WTC11 (cell line): ENCODE data around the gene ABHD6. TPM values are rescaled to one million over a fixed set of nuclear protein-coding genes. Genes with fewer than 3 reads are reported as not detected.

Experiments used
- ATAC-seq: fragments of 200-7000 bp; cut with Tn5 transposase; 2 replicates; pipeline ENCODE4 v1.10.0; 2021; ENCODE audit warnings: mild to moderate bottlenecking, moderate library complexity
- CTCF ChIA-PET: fragments of 300-600 bp; sonication (Branson Sonifier 250); formaldehyde crosslinking; loops from one replicate; lab custom pipeline; 2021; ENCODE audit warnings: antibody characterized with exemption; lab: Charles Lee
- POLR2A ChIA-PET: fragments of 350-600 bp; sonication (Branson Sonifier 250); formaldehyde crosslinking; loops from one replicate; lab custom pipeline; 2021; ENCODE audit warnings: antibody characterized with exemption; lab: Charles Lee
- DNase-seq: peaks from one replicate; pipeline ENCODE4 v3.0.0; 2021; ENCODE audit warnings: low spot score
- H3K27ac Mint-ChIP-seq: 2 replicates; pipeline ENCODE4 v1.8.0; 2021; ENCODE audit warnings: mixed read lengths
- H3K27me3 Mint-ChIP-seq: 2 replicates; pipeline ENCODE4 v1.8.0; 2021; ENCODE audit warnings: low read depth, mild to moderate bottlenecking, moderate library complexity, mixed read lengths
- H3K36me3 Mint-ChIP-seq: 2 replicates; pipeline ENCODE4 v1.8.0; 2021; ENCODE audit warnings: mixed read lengths
- H3K4me1 Mint-ChIP-seq: 2 replicates; pipeline ENCODE4 v1.8.0; 2022; ENCODE audit warnings: mixed read lengths
- H3K4me3 Mint-ChIP-seq: 2 replicates; pipeline ENCODE4 v1.8.0; 2021; ENCODE audit warnings: mild to moderate bottlenecking, moderate library complexity, mixed read lengths
- H3K9me3 Mint-ChIP-seq: 2 replicates; pipeline ENCODE4 v1.8.0; 2021; ENCODE audit warnings: mixed read lengths
- ATF1 ChIP-seq: sonication (generic); formaldehyde crosslinking; IDR thresholded peaks from 2 replicates; pipeline ENCODE4 v1.8.1; 2023; ENCODE audit warnings: mild to moderate bottlenecking, moderate library complexity, missing genetic modification reagents
- ESRRA ChIP-seq: sonication (generic); formaldehyde crosslinking; IDR thresholded peaks from 2 replicates; pipeline ENCODE4 v1.8.1; 2022; ENCODE audit warnings: mild to moderate bottlenecking, missing genetic modification reagents, borderline replicate concordance
- FOXK1 ChIP-seq: sonication (generic); formaldehyde crosslinking; IDR thresholded peaks from 2 replicates; pipeline ENCODE4 v1.8.0; 2022; ENCODE audit warnings: mild to moderate bottlenecking, moderate library complexity, missing genetic modification reagents
- FOXP1 ChIP-seq: sonication (generic); formaldehyde crosslinking; IDR thresholded peaks from 2 replicates; pipeline ENCODE4 v1.8.0; 2022; ENCODE audit warnings: missing genetic modification reagents, mild to moderate bottlenecking, moderate library complexity, borderline replicate concordance
- GABPB1 ChIP-seq: sonication (generic); formaldehyde crosslinking; IDR thresholded peaks from 2 replicates; pipeline ENCODE4 v1.8.1; 2023; ENCODE audit warnings: mild to moderate bottlenecking, missing genetic modification reagents
- MAX ChIP-seq: sonication (generic); formaldehyde crosslinking; IDR thresholded peaks from 2 replicates; pipeline ENCODE4 v1.8.0; 2022; ENCODE audit warnings: mild to moderate bottlenecking, missing genetic modification reagents
- NR1H2 ChIP-seq: sonication (generic); formaldehyde crosslinking; IDR thresholded peaks from 2 replicates; pipeline ENCODE4 v1.9.0; 2021; ENCODE audit warnings: mild to moderate bottlenecking, moderate library complexity, missing genetic modification reagents
- NR3C1 ChIP-seq: sonication (generic); formaldehyde crosslinking; conservative IDR thresholded peaks from 2 replicates; pipeline ENCODE4 v1.8.1; 2023; ENCODE audit warnings: low read depth, mild to moderate bottlenecking, missing genetic modification reagents
- RELA ChIP-seq: sonication (generic); formaldehyde crosslinking; IDR thresholded peaks from 2 replicates; pipeline ENCODE4 v1.8.1; 2022; ENCODE audit warnings: missing genetic modification reagents, mild to moderate bottlenecking, borderline replicate concordance
- SOX15 ChIP-seq: fragments of 250-450 bp; sonication (Bioruptor Pico); IDR thresholded peaks from 2 replicates; pipeline ENCODE4 v1.9.0; 2021; ENCODE audit warnings: mild to moderate bottlenecking
- TP53 ChIP-seq: sonication (generic); formaldehyde crosslinking; IDR thresholded peaks from 2 replicates; pipeline ENCODE4 v1.8.1; 2023; ENCODE audit warnings: mild to moderate bottlenecking, missing genetic modification reagents
- ZBTB43 ChIP-seq: sonication (generic); formaldehyde crosslinking; IDR thresholded peaks from 2 replicates; pipeline ENCODE4 v1.8.1; 2023; ENCODE audit warnings: mild to moderate bottlenecking, missing genetic modification reagents
- ZNF121 ChIP-seq: sonication (generic); formaldehyde crosslinking; IDR thresholded peaks from 2 replicates; pipeline ENCODE4 v1.8.0; 2023; ENCODE audit warnings: missing genetic modification reagents
- ZNF138 ChIP-seq: sonication (generic); formaldehyde crosslinking; conservative IDR thresholded peaks from 2 replicates; pipeline ENCODE4 v1.8.1; 2022; ENCODE audit warnings: mild to moderate bottlenecking, moderate library complexity, missing genetic modification reagents
- ZNF219 ChIP-seq: sonication (generic); formaldehyde crosslinking; IDR thresholded peaks from 2 replicates; pipeline ENCODE4 v1.8.0; 2023; ENCODE audit warnings: missing genetic modification reagents, mild to moderate bottlenecking, borderline replicate concordance
- ZNF263 ChIP-seq: sonication (generic); formaldehyde crosslinking; IDR thresholded peaks from 2 replicates; pipeline ENCODE4 v1.8.1; 2022; ENCODE audit warnings: low read depth, mild to moderate bottlenecking, moderate library complexity, missing genetic modification reagents
- ZSCAN18 ChIP-seq: fragments of 250-450 bp; sonication (Bioruptor Pico); IDR thresholded peaks from 2 replicates; pipeline ENCODE4 v2.1.2; 2022; ENCODE audit warnings: mild to moderate bottlenecking, moderate library complexity
- total RNA-seq: library from RNA; stranded (reverse); gene quantifications from 3 replicates; pipeline ENCODE4 v1.2.3, GENCODE V29; 2021
- TF ChIP-seq, protein P1 (sequence below): fragments of 250-450 bp; sonication (Bioruptor Pico); IDR thresholded peaks from 2 replicates; pipeline ENCODE4 v1.8.0; 2021; ENCODE audit warnings: mild to moderate bottlenecking

Gene ABHD6
- total RNA-seq, 1 experiment from 2014 or later: 5.4 TPM

DNA sequence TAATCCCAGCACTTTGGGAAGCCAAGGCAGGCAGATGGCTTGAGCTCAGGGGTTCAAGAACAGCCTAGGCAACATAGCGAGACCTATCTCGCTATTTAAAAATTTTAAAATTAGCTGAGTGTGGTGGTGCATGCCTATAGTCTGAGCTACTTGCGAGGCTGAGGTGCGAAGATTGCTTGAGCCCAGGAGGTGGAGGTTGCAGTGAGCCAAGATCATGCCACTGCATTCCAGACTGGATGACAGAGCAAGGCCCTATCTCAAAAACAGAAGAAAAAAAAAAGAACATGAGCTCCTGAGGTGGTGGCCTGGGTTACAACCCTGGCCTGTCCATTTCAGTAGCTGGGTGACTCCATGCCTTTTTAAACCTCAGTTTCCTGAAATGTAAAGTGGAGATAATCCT lies 34.1 kb upstream of the ABHD6 start (continued):
- no peak for TF ChIP-seq ZSCAN18 (CRISPR knock-in tag)
- no peak for TF ChIP-seq ZNF138 (CRISPR knock-in tag)
- no peak for TF ChIP-seq TP53 (CRISPR knock-in tag)
- TF ChIP-seq FOXP1 (CRISPR knock-in tag): no peak
- TF ChIP-seq, all 79 proteins: peak for 0

DNA sequence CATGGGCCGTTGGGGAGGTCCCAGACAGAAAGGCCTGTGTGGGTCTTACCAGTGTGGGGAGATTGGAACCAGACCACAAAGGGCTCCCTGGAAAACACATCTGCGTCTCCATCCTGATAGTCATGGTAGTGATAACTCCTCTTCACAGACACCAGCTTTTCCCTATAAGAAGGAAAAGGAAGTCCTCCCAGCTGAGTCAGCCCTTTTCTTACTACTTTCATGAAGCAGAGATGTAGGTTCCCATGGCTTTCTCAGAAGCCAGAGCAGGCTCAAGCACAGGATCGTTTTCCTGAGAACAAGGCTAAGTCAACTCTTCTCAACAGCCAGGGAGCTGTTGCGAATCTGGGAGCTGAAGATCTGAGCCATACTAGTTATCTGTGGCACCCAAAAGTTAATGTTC lies 32.9 kb upstream of the ABHD6 start:
- no peak for ATAC-seq
- ChIA-PET CTCF (interaction anchor here (1.1 kb wide), 2 partner anchors 16 to 27 kb away, joined by 4 to 6 read pairs; no protein-coding TSS in a partner anchor), POLR2A (no interaction called here)
- Mint-ChIP-seq H3K27me3 (no peaks in the 10 kb centered on the region; the same call in 1 of the 2 replicates), H3K27ac (no peak overlapping the region), H3K9me3 (peaks cover 7% of the 10 kb centered on the region; the same call in 1 of the 2 replicates), H3K4me3 (no peak overlapping the region), H3K4me1 (no peaks in the 10 kb centered on the region), H3K36me3 (no peaks in the 10 kb centered on the region)
- no peak for TF ChIP-seq NR3C1
- no peak for TF ChIP-seq ZNF219 (CRISPR knock-in tag)
- no peak for TF ChIP-seq NR1H2 (CRISPR knock-in tag)
- DNase-seq: no peak

- H3K27ac Mint-ChIP-seq: no peak overlapping the region
- CTCF ChIA-PET: no interaction called here
- H3K36me3 Mint-ChIP-seq: no peaks in the 10 kb centered on the region
- no peaks in the 10 kb centered on the region; the same call in 1 of the 2 replicates for H3K27me3 Mint-ChIP-seq
- peaks cover 7% of the 10 kb centered on the region; the same call in 1 of the 2 replicates for H3K9me3 Mint-ChIP-seq
- DNase-seq: no peak
- no peaks in the 10 kb centered on the region for H3K4me1 Mint-ChIP-seq
- no peak for TF ChIP-seq FOXK1 (CRISPR knock-in tag)
- TF ChIP-seq ESRRA (CRISPR knock-in tag): no peak
- TF ChIP-seq RELA: no peak
- no peak for TF ChIP-seq GABPB1 (CRISPR knock-in tag)
- TF ChIP-seq, protein P1, sequence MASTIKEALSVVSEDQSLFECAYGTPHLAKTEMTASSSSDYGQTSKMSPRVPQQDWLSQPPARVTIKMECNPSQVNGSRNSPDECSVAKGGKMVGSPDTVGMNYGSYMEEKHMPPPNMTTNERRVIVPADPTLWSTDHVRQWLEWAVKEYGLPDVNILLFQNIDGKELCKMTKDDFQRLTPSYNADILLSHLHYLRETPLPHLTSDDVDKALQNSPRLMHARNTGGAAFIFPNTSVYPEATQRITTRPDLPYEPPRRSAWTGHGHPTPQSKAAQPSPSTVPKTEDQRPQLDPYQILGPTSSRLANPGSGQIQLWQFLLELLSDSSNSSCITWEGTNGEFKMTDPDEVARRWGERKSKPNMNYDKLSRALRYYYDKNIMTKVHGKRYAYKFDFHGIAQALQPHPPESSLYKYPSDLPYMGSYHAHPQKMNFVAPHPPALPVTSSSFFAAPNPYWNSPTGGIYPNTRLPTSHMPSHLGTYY (CRISPR knock-in tag): no peak
- TF ChIP-seq TP53 (CRISPR knock-in tag): no peak
- no peak for ATAC-seq
- H3K4me3 Mint-ChIP-seq: no peak overlapping the region
- POLR2A ChIA-PET: interaction anchor here (0.5 kb wide), 1 partner anchor 289 kb away, joined by 3 read pairs; no protein-coding TSS in a partner anchor
Measured at GRCh38 chr3:58205981-58206380, 31.6 kb upstream of the ABHD6 start.

DNA sequence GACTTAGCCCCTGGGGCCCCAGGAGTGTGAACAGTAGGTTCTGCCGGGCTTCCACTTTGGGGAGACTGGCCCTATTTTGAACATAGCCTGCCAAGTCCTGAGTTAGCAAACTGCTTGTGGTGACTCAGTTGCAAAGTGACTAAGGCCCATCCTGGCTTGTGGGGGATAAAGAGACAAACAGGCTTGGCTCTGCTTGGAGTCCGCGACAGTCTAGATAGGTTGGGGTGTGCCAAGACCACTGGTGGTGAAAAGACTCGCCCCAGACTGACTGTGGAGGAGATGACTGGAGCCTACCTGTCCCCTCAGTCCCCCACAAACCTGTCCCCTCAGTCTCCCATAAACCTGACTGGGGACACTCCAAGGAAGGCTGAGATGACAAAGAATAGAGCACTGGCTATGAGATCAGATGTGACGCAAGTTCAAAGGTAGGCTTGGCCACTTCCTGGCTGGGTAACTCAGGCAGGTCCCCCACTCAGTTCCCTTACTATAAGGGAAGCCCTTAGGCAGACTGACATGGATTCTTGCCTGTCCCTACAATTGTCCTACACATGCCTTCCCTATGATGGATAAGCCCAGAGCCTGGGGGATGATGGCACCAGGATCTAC lies 31.1 kb upstream of the ABHD6 start:
- ATAC-seq: no peak
- Mint-ChIP-seq H3K27ac (no peak overlapping the region), H3K27me3 (no peaks in the 10 kb centered on the region; the same call in 1 of the 2 replicates), H3K4me3 (no peak overlapping the region), H3K9me3 (peaks cover 5% of the 10 kb centered on the region; the same call in 1 of the 2 replicates), H3K4me1 (no peaks in the 10 kb centered on the region), H3K36me3 (no peaks in the 10 kb centered on the region)
- DNase-seq: no peak
- ChIA-PET POLR2A (no interaction called here), CTCF (no interaction called here)
- no peak for TF ChIP-seq ZNF121 (CRISPR knock-in tag)
- TF ChIP-seq MAX (CRISPR knock-in tag): no peak
- no peak for TF ChIP-seq ZNF263 (CRISPR knock-in tag)
- TF ChIP-seq SOX15 (CRISPR knock-in tag): no peak
- no peak for TF ChIP-seq ZBTB43
- no peak for TF ChIP-seq ATF1
- TF ChIP-seq, all 79 proteins: peak for 0
